Panc1 (cell line): ENCODE measurements around the gene ITGB2. TPM values are rescaled to one million over a fixed set of nuclear protein-coding genes. Genes with fewer than 3 reads are reported as not detected.

Experiments used
- ATAC-seq: fragments of 200-7000 bp; cut with Tn5 transposase; 2 replicates; pipeline ENCODE4 v1.9.1; 2020; ENCODE audit warnings: mild to moderate bottlenecking, moderate library complexity
- BruUV-seq: library from RNA; stranded (reverse); fragments of 400-500 nt; replicated peaks from 2 replicates; lab custom pipeline; 2021; lab: Mats Ljungman, UMichigan
- CTCF ChIA-PET: fragments of 300-600 bp; sonication (Branson Sonifier 250); formaldehyde crosslinking; loops from one replicate; lab custom pipeline; 2022; ENCODE audit warnings: antibody characterized with exemption; lab: Charles Lee
- POLR2A ChIA-PET: fragments of 300-600 bp; sonication (Branson Sonifier 250); formaldehyde crosslinking; loops from one replicate; lab custom pipeline; 2022; ENCODE audit warnings: antibody characterized with exemption; lab: Charles Lee
- DNase-seq: peaks from one replicate; pipeline ENCODE4 v3.0.0-alpha.2; 2010; ENCODE audit warnings: low read depth, low spot score
- H3K27ac ChIP-seq: 2 replicates; pipeline ENCODE4 v1.5.1; 2011; ENCODE audit warnings: mild to moderate bottlenecking, low read length, inconsistent platforms
- H3K27me3 ChIP-seq: fragments of 200-500 bp; sonication (Bioruptor generic); 2 replicates; pipeline ENCODE4 v1.6.0; 2014; ENCODE audit warnings: low read length, inconsistent platforms; ENCODE audit not compliant: control insufficient read depth, insufficient read depth
- H3K36me3 ChIP-seq: fragments of 200-500 bp; sonication (Bioruptor generic); 2 replicates; pipeline ENCODE4 v1.5.1; 2014; ENCODE audit warnings: inconsistent platforms, mild to moderate bottlenecking, low read length, moderate library complexity; ENCODE audit not compliant: control insufficient read depth, insufficient read depth
- H3K4me1 ChIP-seq: 2 replicates; pipeline ENCODE4 v1.5.1; 2011; ENCODE audit warnings: inconsistent platforms, mild to moderate bottlenecking, low read length, moderate library complexity; ENCODE audit not compliant: control insufficient read depth, insufficient read depth
- H3K4me3 ChIP-seq, 2 experiments: 2 replicates each; pipeline ENCODE4 v1.5.1; 2011 to 2012; ENCODE audit warnings: low read depth in 2 of 2, low read length in 2 of 2, mild to moderate bottlenecking in 2 of 2, inconsistent platforms in 1 of 2, moderate library complexity in 1 of 2
- H3K9me3 ChIP-seq: fragments of 200-500 bp; sonication (Bioruptor generic); 2 replicates; pipeline ENCODE4 v1.5.1; 2014; ENCODE audit warnings: low read depth, mild to moderate bottlenecking, inconsistent platforms, low read length, moderate library complexity; ENCODE audit not compliant: control insufficient read depth, insufficient read depth
- CTCF ChIP-seq: fragments of 450-650 bp; IDR thresholded peaks from 2 replicates; pipeline ENCODE4 v1.5.1; 2017; ENCODE audit warnings: mild to moderate bottlenecking
- POLR2AphosphoS5 ChIP-seq: IDR thresholded peaks from 2 replicates; pipeline ENCODE4 v1.6.1; 2012; ENCODE audit warnings: mild to moderate bottlenecking, low read depth, low read length, moderate library complexity
- REST ChIP-seq, 2 experiments: IDR thresholded peaks; 2 replicates each; pipeline ENCODE4 v1.6.1; 2011 to 2012; ENCODE audit warnings: low read depth in 2 of 2, control low read depth in 1 of 2, low read length in 1 of 2, mild to moderate bottlenecking in 1 of 2, moderate library complexity in 1 of 2; ENCODE audit not compliant: insufficient read depth in 1 of 2
- SIN3A ChIP-seq: IDR thresholded peaks from 2 replicates; pipeline ENCODE4 v1.6.1; 2012; ENCODE audit warnings: low read depth, mild to moderate bottlenecking, low read length, moderate library complexity, borderline replicate concordance; ENCODE audit not compliant: insufficient read depth
- TCF7L2 ChIP-seq: IDR thresholded peaks from 2 replicates; pipeline ENCODE4 v1.6.1; 2011; ENCODE audit warnings: mild to moderate bottlenecking, low read depth, low read length, inconsistent platforms
- in situ Hi-C: cut with HindIII; loops from 2 replicates; pipeline ENCODE4 v1.10.0; 2016; ENCODE audit warnings: low sequenced_read_pairs, low pct_unique_long_range_greater_than_20kb
- intact Hi-C: fragments of 100-400 bp; cut with micrococcal nuclease; formaldehyde crosslinking; loops from one replicate; pipeline ENCODE4 v1.10.0; 2022; ENCODE audit not compliant: unreplicated experiment
- total RNA-seq: library from RNA; stranded (reverse); gene quantifications from one replicate; pipeline ENCODE4 v1.2.1, GENCODE V29; 2021; ENCODE audit not compliant: unreplicated experiment

Gene ITGB2
- total RNA-seq, 1 experiment from 2014 or later = 3.0 TPM

- Histone ChIP-seq H3K27me3 (no peaks in the 10 kb centered on the region), H3K27ac (no peak overlapping the region), H3K4me1 (no peaks in the 10 kb centered on the region), H3K36me3 (no peaks in the 10 kb centered on the region), H3K9me3 (no peaks in the 10 kb centered on the region), H3K4me3 (no peak overlapping the region)
- no peak for TF ChIP-seq POLR2AphosphoS5
- TF ChIP-seq SIN3A = no peak
- no peak for TF ChIP-seq TCF7L2
- no peak for TF ChIP-seq REST (IDR thresholded peaks at IDR 0.05; ENCODE audit: insufficient read depth in 1 of 2, low read depth in 2 of 2, low read length in 1 of 2)
- TF ChIP-seq CTCF = no peak
- DNase-seq (no peak), ATAC-seq (0 out of 2 replicates have a peak, but pooled peaks have one; percentile 19)
- in situ Hi-C loops (no loop called here), intact Hi-C loops (no loop called here)
- BruUV-seq = no TSS peak
- POLR2A ChIA-PET = no interaction called here
- CTCF ChIA-PET = no interaction called here
These were observed 33.4 kb downstream of the ITGB2 start for GRCh38 chr21:44887126-44887806.

- ChIA-PET POLR2A (no interaction called here), CTCF (no interaction called here)
- Histone ChIP-seq H3K27me3 (no peaks in the 10 kb centered on the region), H3K9me3 (no peaks in the 10 kb centered on the region), H3K27ac (no peak overlapping the region), H3K4me1 (no peaks in the 10 kb centered on the region), H3K36me3 (no peaks in the 10 kb centered on the region), H3K4me3 (no peak overlapping the region)
- no TSS peak for BruUV-seq
- intact Hi-C loops = no loop called here
- ATAC-seq (0 out of 2 replicates have a peak, but pooled peaks have one; percentile 13), DNase-seq (no peak)
- in situ Hi-C loops = no loop called here
- TF ChIP-seq SIN3A (no peak), POLR2AphosphoS5 (no peak), CTCF (no peak), TCF7L2 (no peak), REST (IDR thresholded peaks at IDR 0.05; ENCODE audit: insufficient read depth in 1 of 2, low read depth in 2 of 2, low read length in 1 of 2) (no peak)
These were observed 34.3 kb downstream of the ITGB2 start for GRCh38 chr21:44886113-44887075.
